Loucy (cell line): ENCODE measurements around the gene TCAIM.

ENCODE experiments used
- H2AFZ ChIP-seq: fragments of 200-600 bp; sonication (generic); 2 replicates; pipeline ENCODE4 v1.6.0; 2016; ENCODE audit warnings: antibody characterized with exemption, mild to moderate bottlenecking, low read length, moderate library complexity
- H3F3A ChIP-seq: fragments of 200-600 bp; 2 replicates; pipeline ENCODE4 v1.6.0; 2016; ENCODE audit warnings: antibody characterized with exemption, low read depth, mild to moderate bottlenecking
- H3K27me3 ChIP-seq: fragments of 200-600 bp; sonication (generic); 2 replicates; pipeline ENCODE4 v1.6.1; 2014; ENCODE audit warnings: low read length, mild to moderate bottlenecking; ENCODE audit not compliant: insufficient read depth, poor library complexity, severe bottlenecking
- H3K36me3 ChIP-seq: fragments of 200-600 bp; sonication (generic); 2 replicates; pipeline ENCODE4 v1.6.1; 2016; ENCODE audit warnings: low read length; ENCODE audit not compliant: insufficient read depth
- H3K4me1 ChIP-seq: fragments of 200-600 bp; sonication (generic); 2 replicates; pipeline ENCODE4 v1.5.1; 2014; ENCODE audit warnings: low read length, mild to moderate bottlenecking; ENCODE audit not compliant: insufficient read depth, poor library complexity, severe bottlenecking
- H3K4me2 ChIP-seq: fragments of 200-600 bp; sonication (generic); 2 replicates; pipeline ENCODE4 v1.6.0; 2014; ENCODE audit warnings: antibody characterized with exemption, low read length, low read depth, mild to moderate bottlenecking; ENCODE audit not compliant: poor library complexity, severe bottlenecking
- H3K4me3 ChIP-seq: fragments of 200-600 bp; sonication (generic); 2 replicates; pipeline ENCODE4 v1.5.1; 2014; ENCODE audit warnings: low read length, mild to moderate bottlenecking, mixed read lengths; ENCODE audit not compliant: poor library complexity, severe bottlenecking
- H3K79me2 ChIP-seq: fragments of 200-600 bp; sonication (generic); 2 replicates; pipeline ENCODE4 v1.6.1; 2014; ENCODE audit warnings: low read length; ENCODE audit not compliant: insufficient read depth
- H3K9ac ChIP-seq: fragments of 200-600 bp; sonication (generic); 2 replicates; pipeline ENCODE4 v1.6.0; 2014; ENCODE audit warnings: mild to moderate bottlenecking, low read depth, low read length, moderate library complexity; ENCODE audit not compliant: poor library complexity, severe bottlenecking
- H3K9me2 ChIP-seq: fragments of 200-600 bp; sonication (generic); replicated peaks from 2 replicates; pipeline ENCODE4 v1.6.1; 2016; ENCODE audit warnings: low read depth, low read length, mixed read lengths
- H3K9me3 ChIP-seq: fragments of 200-600 bp; sonication (generic); 2 replicates; pipeline ENCODE4 v1.6.1; 2014; ENCODE audit warnings: mild to moderate bottlenecking, antibody characterized with exemption, low read length, low read depth; ENCODE audit not compliant: insufficient read depth
- H4K20me1 ChIP-seq: fragments of 200-600 bp; sonication (generic); 2 replicates; pipeline ENCODE4 v1.6.0; 2014; ENCODE audit warnings: antibody characterized with exemption, low read length, mild to moderate bottlenecking; ENCODE audit not compliant: insufficient read depth, poor library complexity, severe bottlenecking
- CTCF ChIP-seq: fragments of 200-600 bp; sonication (generic); conservative IDR thresholded peaks from 2 replicates; pipeline ENCODE4 v1.5.1; 2014; ENCODE audit warnings: mild to moderate bottlenecking, antibody characterized with exemption, low read length
- EZH2phosphoT487 ChIP-seq: fragments of 200-600 bp; IDR thresholded peaks from 2 replicates; pipeline ENCODE4 v1.6.1; 2018; ENCODE audit warnings: antibody characterized with exemption, mild to moderate bottlenecking, moderate library complexity, borderline replicate concordance

The TCAIM gene

GRCh38 chr3:44451441-44451840 is 112.9 kb downstream of the TCAIM start:
- TF ChIP-seq EZH2phosphoT487, result no peak
- no peak for TF ChIP-seq CTCF
- Histone ChIP-seq H3K4me1 (no peaks in the 10 kb centered on the region), H3K4me2 (no peak overlapping the region), H3K27me3 (no peaks in the 10 kb centered on the region), H2AFZ (no peak overlapping the region), H3K9ac (no peak overlapping the region), H4K20me1 (peaks cover 3% of the 10 kb centered on the region), H3K4me3 (no peak overlapping the region), H3K36me3 (peaks cover 93% of the 10 kb centered on the region), H3K79me2 (peaks cover 16% of the 10 kb centered on the region; the same call in 1 of the 2 replicates), H3K9me3 (peaks cover 7% of the 10 kb centered on the region; the same call in 1 of the 2 replicates), H3F3A (no peaks in the 10 kb centered on the region), H3K9me2 (no peaks in the 10 kb centered on the region)

GRCh38 chr3:44454258-44454657 is 115.7 kb downstream of the TCAIM start:
- Histone ChIP-seq H3K36me3 (peaks cover 76% of the 10 kb centered on the region), H3K9ac (no peak overlapping the region), H3K4me3 (no peak overlapping the region), H3K4me1 (no peaks in the 10 kb centered on the region), H3K9me2 (no peaks in the 10 kb centered on the region), H3F3A (no peaks in the 10 kb centered on the region), H3K9me3 (no peaks in the 10 kb centered on the region), H3K4me2 (no peak overlapping the region), H4K20me1 (peaks cover 3% of the 10 kb centered on the region), H3K79me2 (peaks cover 19% of the 10 kb centered on the region; the same call in 1 of the 2 replicates), H3K27me3 (no peaks in the 10 kb centered on the region), H2AFZ (no peak overlapping the region)
- TF ChIP-seq EZH2phosphoT487 (no peak), CTCF (no peak)

- no peak for TF ChIP-seq CTCF
- TF ChIP-seq EZH2phosphoT487, result no peak
- H3F3A ChIP-seq, result no peaks in the 10 kb centered on the region
These were observed 116.8 kb downstream of the TCAIM start for GRCh38 chr3:44455318-44455717.

More at GRCh38 chr3:44455318-44455717, 116.8 kb downstream of the TCAIM start:
- no peaks in the 10 kb centered on the region for H3K27me3 ChIP-seq
- H3K9ac ChIP-seq, result no peak overlapping the region
- H3K4me3 ChIP-seq, result no peak overlapping the region
- peaks cover 3% of the 10 kb centered on the region for H4K20me1 ChIP-seq
- H3K4me2 ChIP-seq, result no peak overlapping the region
- H2AFZ ChIP-seq, result no peak overlapping the region
- H3K9me2 ChIP-seq, result no peaks in the 10 kb centered on the region
- no peaks in the 10 kb centered on the region for H3K9me3 ChIP-seq
- H3K36me3 ChIP-seq, result peaks cover 66% of the 10 kb centered on the region
- H3K4me1 ChIP-seq, result no peaks in the 10 kb centered on the region
- peaks cover 19% of the 10 kb centered on the region; the same call in 1 of the 2 replicates for H3K79me2 ChIP-seq
